Kidney (tissue), 14 donors: ENCODE results near the gene SAP25. TPM values are rescaled to one million over a fixed set of nuclear protein-coding genes. Genes with fewer than 3 reads are reported as not detected.

Experiments used
- DNase-seq, 5 donors: peaks; one replicate each; pipeline ENCODE4 v3.0.0-alpha.2; 2013 to 2020
- FAIRE-seq: peaks from 2 replicates; lab custom pipeline; 2012; peaks lifted over from hg19 to GRCh38; lab: Jason Lieb, UNC
- H3K27ac ChIP-seq, 2 donors: one replicate each; pipeline ENCODE4 v1.7.0; 2013; ENCODE audit warnings: low read depth in 2 of 2, low read length in 2 of 2, inconsistent platforms in 1 of 2
- H3K27me3 ChIP-seq: one replicate; pipeline ENCODE4 v1.7.1; 2013; ENCODE audit warnings: low read length, inconsistent platforms; ENCODE audit not compliant: control insufficient read depth, insufficient read depth
- H3K36me3 ChIP-seq, 3 donors: one replicate each; pipeline versions ENCODE4 v1.7.0 to v1.7.1; 2013; ENCODE audit warnings: low read length in 3 of 3, control low read depth in 1 of 3, inconsistent platforms in 1 of 3; ENCODE audit not compliant: insufficient read depth in 3 of 3, control insufficient read depth in 2 of 3
- H3K4me1 ChIP-seq, 3 donors: one replicate each; pipeline versions ENCODE4 v1.7.0 to v1.7.1; 2013; ENCODE audit warnings: low read length in 3 of 3, inconsistent platforms in 1 of 3, low read depth in 1 of 3; ENCODE audit not compliant: control insufficient read depth in 2 of 3, insufficient read depth in 2 of 3
- H3K4me3 ChIP-seq, 3 donors: one replicate each; pipeline versions ENCODE4 v1.7.0 to v1.8.1; 2013; ENCODE audit warnings: low read length in 3 of 3, control low read depth in 1 of 3, inconsistent platforms in 1 of 3
- H3K9ac ChIP-seq, 3 donors: one replicate each; pipeline versions ENCODE4 v1.7.0 to v1.7.1; 2013; ENCODE audit warnings: low read length in 3 of 3, control low read depth in 1 of 3, inconsistent platforms in 1 of 3
- H3K9me3 ChIP-seq, 3 donors: one replicate each; pipeline versions ENCODE4 v1.7.0 to v1.7.1; 2013; ENCODE audit warnings: low read length in 3 of 3, control low read depth in 1 of 3, inconsistent platforms in 1 of 3; ENCODE audit not compliant: control insufficient read depth in 2 of 3, insufficient read depth in 1 of 3
- CTCF ChIP-seq: IDR thresholded peaks from 3 replicates; pipeline ENCODE4 v1.5.1; 2012; ENCODE audit warnings: mild to moderate bottlenecking, moderate library complexity, borderline replicate concordance; ENCODE audit not compliant: insufficient read depth; ENCODE audit errors: extremely low read depth
- intact Hi-C: fragments of 100-400 bp; cut with DNase I; formaldehyde crosslinking; loops from one replicate; pipeline ENCODE4 v1.11.1; 2022
- polyA plus RNA-seq: library from polyadenylated mRNA; stranded (reverse); fragments of 350-450 nt; fragmentation: Illumina TruSeq; extraction: RNeasy Lipid Tissue Mini Kit (QIAGEN cat#74804); gene quantifications from one replicate; pipeline ENCODE4 v1.2.3, GENCODE V29; 2014; ENCODE audit warnings: low read depth, low replicate concordance; ENCODE audit not compliant: insufficient read depth
- total RNA-seq: library from RNA; stranded (reverse); fragmentation: NEBNext Ultra II Directional; extraction: Animal tissue kit (Norgen Biotek cat#: 25700); gene quantifications from one replicate; pipeline ENCODE4 v1.2.1, GENCODE V29; 2021
- donor health status: control.
- donor health status: control.
- donor health status: control.
- donor health status: control.
- donor health status: control.
- donor health status: DM: yes; HTN: yes; CAD: no.
- donor health status: Normal renal cell carcinoma (clear cell type).

Gene SAP25
- total and polyA plus RNA-seq, 2 donors from 2014 or later: 5.7 to 9.8 TPM

DNA sequence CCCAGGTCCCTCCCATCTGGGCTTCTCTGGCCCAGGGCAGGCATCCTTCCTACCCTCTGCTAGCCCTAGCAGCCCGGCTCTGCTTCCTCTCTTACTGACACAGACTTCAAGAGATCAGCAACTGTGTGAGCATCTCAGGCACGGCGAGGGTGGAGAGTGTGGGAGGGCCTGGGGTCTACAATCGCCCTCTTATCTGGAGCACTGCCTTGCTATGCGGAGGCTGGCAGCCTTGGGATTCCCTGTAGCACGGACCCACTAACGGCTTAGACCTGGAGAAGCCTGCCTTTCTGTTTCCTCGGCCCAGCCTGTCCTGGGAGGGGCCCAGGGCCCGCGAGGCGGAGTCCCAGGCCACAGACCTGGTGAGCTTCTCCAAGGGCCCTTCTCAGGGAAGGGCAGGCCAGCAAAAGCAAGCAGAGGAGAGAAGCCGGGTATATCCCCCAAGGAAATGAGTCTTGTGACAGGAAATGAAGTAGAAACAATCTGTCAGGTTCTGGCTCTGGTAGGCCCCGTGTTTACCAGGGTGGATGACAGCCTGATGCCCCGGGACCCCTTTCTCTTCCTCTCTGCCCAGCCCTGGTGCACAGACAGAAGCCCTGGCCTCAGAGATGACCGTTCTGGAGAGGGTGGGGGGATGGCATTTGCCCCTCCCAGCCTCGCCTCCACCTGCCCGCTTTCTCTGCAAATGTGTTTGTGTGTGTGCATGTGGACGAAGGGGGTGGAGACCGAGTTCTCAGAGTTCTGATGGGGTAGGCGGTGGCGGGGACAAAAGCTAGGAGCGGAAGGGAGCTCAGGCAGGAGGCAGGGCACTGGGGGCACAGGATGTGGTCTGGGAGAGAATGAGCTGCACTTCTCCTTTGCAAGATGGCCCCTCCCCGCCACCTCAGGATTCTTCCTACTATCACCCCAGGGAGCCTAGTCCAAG is 9.7 kb upstream of the SAP25 start:
- Histone ChIP-seq H3K9ac (peak overlapping the region; percentile 22 to 40 (median 31)), H3K36me3 (peaks cover 10 to 26% (median 23%) of the 10 kb centered on the region in 3 donors), H3K4me1 (peaks cover 0 to 27% (median 7%) of the 10 kb centered on the region in 3 donors), H3K27me3 (no peaks in the 10 kb centered on the region), H3K4me3 (peak overlapping the region in 2 of 3 donors; percentile 39 to 47), H3K9me3 (no peaks in the 10 kb centered on the region), H3K27ac (peak overlapping the region in 1 of 2 donors; percentile 54)
- FAIRE-seq (no peak), DNase-seq (peak in 2 of 5 donors; percentile 63 to 88)
- TF ChIP-seq CTCF: no peak
- intact Hi-C loops: no loop called here

- H3K4me3 ChIP-seq: no peak overlapping the region
- H3K9ac ChIP-seq: no peak overlapping the region
- FAIRE-seq (no peak), DNase-seq (peak in 2 of 5 donors; percentile 47 to 76)
- no peak for TF ChIP-seq CTCF
- no peak overlapping the region for H3K27ac ChIP-seq
- no peaks in the 10 kb centered on the region for H3K27me3 ChIP-seq
- peaks cover 0 to 27% (median 7%) of the 10 kb centered on the region in 3 donors for H3K4me1 ChIP-seq
- peaks cover 10 to 30% (median 30%) of the 10 kb centered on the region in 3 donors for H3K36me3 ChIP-seq
- no peaks in the 10 kb centered on the region for H3K9me3 ChIP-seq
- intact Hi-C loops: no loop called here
Observed at GRCh38 chr7:100582650-100583049, 8.9 kb upstream of the SAP25 start.

GRCh38 chr7:100582041-100582579 is 8.4 kb upstream of the SAP25 start:
- intact Hi-C loops: no loop called here
- DNase-seq (peak in 2 of 5 donors; percentile 40 to 72), FAIRE-seq (no peak)
- Histone ChIP-seq H3K36me3 (peaks cover 10 to 34% (median 30%) of the 10 kb centered on the region in 3 donors), H3K27ac (no peak overlapping the region), H3K4me3 (no peak overlapping the region), H3K9ac (no peak overlapping the region), H3K4me1 (peaks cover 0 to 27% (median 7%) of the 10 kb centered on the region in 3 donors), H3K27me3 (no peaks in the 10 kb centered on the region), H3K9me3 (no peaks in the 10 kb centered on the region)
- no peak for TF ChIP-seq CTCF
